A549 (cell line): ENCODE measurements around the gene DOC2A. TPM values are rescaled to one million over a fixed set of nuclear protein-coding genes. Genes with fewer than 3 reads are reported as not detected.

Experiments used
- ATAC-seq, 2 experiments: fragments of 200-7000 bp in 1 of 2; fragments of >200 bp in 1 of 2; cut with Nextera tagmentation in 1 of 2; cut with Tn5 transposase in 1 of 2; 3 replicates each; pipeline versions ENCODE4 v1.8.0 to v1.9.1; 2018 to 2020; ENCODE audit warnings: mild to moderate bottlenecking in 1 of 2, moderate library complexity in 1 of 2
- CTCF ChIA-PET: fragments of 300-600 bp; sonication (Branson Sonifier 250); formaldehyde crosslinking; extraction: SDS; loops from one replicate; lab custom pipeline; 2021; ENCODE audit warnings: antibody characterized with exemption, inconsistent platforms; lab: Yijun Ruan, JAX
- POLR2A ChIA-PET: fragments of 350-600 bp; formaldehyde crosslinking; extraction: SDS; loops from one replicate; lab custom pipeline; 2021; ENCODE audit warnings: antibody characterized with exemption, inconsistent platforms; lab: Yijun Ruan, JAX
- DNase-seq, 2 experiments: peaks; one replicate each; pipeline versions ENCODE4 v3.0.0 to v3.0.0-alpha.2; 2011 to 2016; ENCODE audit warnings: low read depth in 1 of 2, low spot score in 1 of 2
- FAIRE-seq: peaks from 2 replicates; lab custom pipeline; 2011; peaks lifted over from hg19 to GRCh38; lab: Jason Lieb, UNC
- H3K27ac ChIP-seq, 2 experiments: fragments of >200 bp; sonication (Bioruptor Twin); formaldehyde crosslinking; 3 replicates each; pipeline ENCODE4 v1.5.1; 2016 to 2017
- H3K4me1 ChIP-seq: fragments of >200 bp; sonication (Bioruptor Twin); formaldehyde crosslinking; 3 replicates; pipeline ENCODE4 v1.6.1; 2016
- H3K4me2 ChIP-seq: fragments of >200 bp; sonication (Bioruptor Twin); formaldehyde crosslinking; 3 replicates; pipeline ENCODE4 v1.6.1; 2016
- H3K4me3 ChIP-seq: fragments of >200 bp; sonication (Bioruptor Twin); formaldehyde crosslinking; 3 replicates; pipeline ENCODE4 v1.5.1; 2016
- H3K9me3 ChIP-seq: fragments of >200 bp; sonication (Bioruptor Twin); formaldehyde crosslinking; 3 replicates; pipeline ENCODE4 v1.6.1; 2016
- EHF ChIP-seq: fragments of 250-450 bp; sonication (Bioruptor Pico); IDR thresholded peaks from 2 replicates; pipeline ENCODE4 v1.5.0; 2020; ENCODE audit warnings: mild to moderate bottlenecking
- EHMT2 ChIP-seq: fragments of 200-600 bp; sonication (generic); IDR thresholded peaks from 2 replicates; pipeline ENCODE4 v1.6.1; 2016; ENCODE audit warnings: antibody characterized with exemption, low read depth, mild to moderate bottlenecking, moderate library complexity
- FOSL2 ChIP-seq, 2 experiments: fragments of 450-650 bp in 1 of 2; fragments of >200 bp in 1 of 2; sonication (Bioruptor Twin) in 1 of 2; formaldehyde crosslinking; IDR thresholded peaks; 2 replicates each; pipeline versions ENCODE4 v1.5.0 to v1.6.1; 2016 to 2020; ENCODE audit warnings: mild to moderate bottlenecking in 1 of 2, moderate library complexity in 1 of 2
- HOXB5 ChIP-seq: fragments of 250-450 bp; sonication (Bioruptor Pico); IDR thresholded peaks from 2 replicates; pipeline ENCODE4 v1.5.0; 2020; ENCODE audit warnings: mild to moderate bottlenecking, moderate library complexity
- JUN ChIP-seq, 2 experiments: fragments of >200 bp; sonication (Bioruptor Twin); formaldehyde crosslinking; IDR thresholded peaks; 2 replicates in 1 of 2; 3 replicates in 1 of 2; pipeline ENCODE4 v1.6.1; 2016 to 2017
- NPAS2 ChIP-seq: fragments of 250-450 bp; sonication (Bioruptor Pico); IDR thresholded peaks from 2 replicates; pipeline ENCODE4 v1.8.0; 2022; ENCODE audit warnings: mild to moderate bottlenecking, moderate library complexity, borderline replicate concordance
- PHF8 ChIP-seq: fragments of 200-600 bp; sonication (generic); IDR thresholded peaks from 2 replicates; pipeline ENCODE4 v1.6.1; 2016; ENCODE audit warnings: low read depth, mild to moderate bottlenecking, antibody characterized with exemption, moderate library complexity, borderline replicate concordance
- RAD21 ChIP-seq, 2 experiments: fragments of >200 bp in 1 of 2; sonication (Bioruptor Twin) in 1 of 2; formaldehyde crosslinking in 1 of 2; IDR thresholded peaks in 1 of 2; conservative IDR thresholded peaks in 1 of 2; 2 replicates in 1 of 2; 3 replicates in 1 of 2; pipeline ENCODE4 v1.6.1; 2012 to 2018; ENCODE audit warnings: inconsistent platforms in 1 of 2
- RARB ChIP-seq: fragments of 250-450 bp; sonication (Bioruptor Pico); IDR thresholded peaks from 2 replicates; pipeline ENCODE4 v1.8.0; 2021; ENCODE audit warnings: mild to moderate bottlenecking, moderate library complexity
- RCOR1 ChIP-seq: fragments of 150-350 bp; IDR thresholded peaks from 2 replicates; pipeline ENCODE4 v1.6.1; 2014; ENCODE audit warnings: antibody characterized with exemption, low read length, low read depth
- TP53 ChIP-seq: fragments of 250-450 bp; sonication (Bioruptor Pico); IDR thresholded peaks from 2 replicates; pipeline ENCODE4 v1.5.0; 2021; ENCODE audit warnings: mild to moderate bottlenecking, moderate library complexity
- ZSCAN20 ChIP-seq: fragments of 250-450 bp; sonication (Bioruptor Pico); IDR thresholded peaks from 2 replicates; pipeline ENCODE4 v1.8.0; 2022; ENCODE audit warnings: mild to moderate bottlenecking, moderate library complexity
- WGBS: methylation state at CpG from one replicate; pipeline ENCODE4 v1.1.6; 2017; ENCODE audit errors: missing lambda C conversion rate; 5-methylcytosine and 5-hydroxymethylcytosine counted together
- polyA plus RNA-seq, 4 experiments: library from polyadenylated mRNA; depleted of rRNA in 3 of 4; stranded (reverse); fragments of >200 nt; fragmentation: RNase III in 1 of 4; extraction: RNeasy Plus Mini Kit Qiagen cat#74134 plus additional on column Dnase treatment in 1 of 4; gene quantifications; 2 replicates in 3 of 4; 3 replicates in 1 of 4; pipeline ENCODE4 v1.2.3, GENCODE V29; 2011 to 2017
- TF ChIP-seq, protein P1 (sequence below): IDR thresholded peaks from 2 replicates; pipeline ENCODE4 v1.6.1; 2012

The DOC2A gene
- polyA plus RNA-seq, 2 of the 4 experiments (the other 2 are of a cell fraction): 2.5 to 5.5 TPM

DNA sequence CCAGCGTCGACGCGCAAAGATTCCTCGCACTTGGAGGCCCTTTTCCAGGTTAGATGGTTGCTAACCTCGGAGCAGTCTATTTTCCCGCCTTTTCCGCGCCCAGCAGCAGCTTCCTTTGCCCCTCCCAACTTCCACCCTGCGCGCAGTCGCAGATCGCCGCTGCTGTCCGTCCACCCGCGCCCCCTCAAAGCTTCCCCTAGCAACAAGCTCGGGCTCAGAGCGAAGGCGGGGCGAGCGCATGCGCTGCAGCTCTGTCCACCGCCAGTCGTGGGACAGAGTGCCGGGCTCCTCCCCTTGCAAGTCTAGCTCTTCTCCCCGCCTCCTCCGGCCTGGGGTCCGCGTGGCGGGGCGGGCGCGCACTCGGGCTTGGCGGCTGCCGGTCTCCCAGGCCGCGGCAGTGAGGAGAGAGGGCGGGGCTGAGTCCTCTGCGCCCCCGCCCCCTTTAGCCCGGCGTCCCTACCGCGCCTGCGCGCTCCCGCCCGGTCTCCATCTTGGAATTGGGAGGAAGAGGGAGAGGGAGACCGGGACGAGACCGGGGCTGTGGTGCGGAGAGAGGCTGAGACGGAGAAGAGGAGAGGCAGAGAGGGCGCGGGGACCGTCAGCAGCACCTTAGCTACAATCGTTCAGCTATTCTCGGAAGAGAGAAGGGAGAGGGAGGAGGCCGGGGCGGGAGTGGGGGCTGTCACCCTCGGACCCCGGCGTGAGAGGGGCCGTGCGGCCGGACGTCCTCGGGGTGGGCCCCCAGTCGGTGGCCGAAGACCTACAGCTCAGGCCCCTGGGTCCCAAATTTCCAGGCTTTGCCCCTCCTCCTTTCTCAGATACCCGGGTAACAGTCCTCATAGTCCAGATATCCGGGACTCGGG lies 37.2 kb downstream of the DOC2A start, which contains the start of gene TAOK2 (continued):
- TF ChIP-seq, protein P1, sequence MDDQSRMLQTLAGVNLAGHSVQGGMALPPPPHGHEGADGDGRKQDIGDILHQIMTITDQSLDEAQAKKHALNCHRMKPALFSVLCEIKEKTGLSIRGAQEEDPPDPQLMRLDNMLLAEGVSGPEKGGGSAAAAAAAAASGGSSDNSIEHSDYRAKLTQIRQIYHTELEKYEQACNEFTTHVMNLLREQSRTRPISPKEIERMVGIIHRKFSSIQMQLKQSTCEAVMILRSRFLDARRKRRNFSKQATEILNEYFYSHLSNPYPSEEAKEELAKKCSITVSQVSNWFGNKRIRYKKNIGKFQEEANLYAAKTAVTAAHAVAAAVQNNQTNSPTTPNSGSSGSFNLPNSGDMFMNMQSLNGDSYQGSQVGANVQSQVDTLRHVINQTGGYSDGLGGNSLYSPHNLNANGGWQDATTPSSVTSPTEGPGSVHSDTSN: 0 out of 2 replicates have a peak, but pooled peaks have one; percentile 61
- TF ChIP-seq FOSL2 (IDR thresholded peaks at IDR 0.05) (no peak), FOSL2 (CRISPR knock-in tag; IDR thresholded peaks at IDR 0.05) (no peak), RARB (no peak), RAD21 (conservative IDR thresholded peaks at IDR 0.05 in 1 of 2, IDR thresholded peaks at IDR 0.05 in 1 of 2) (peak in 1 of 2 experiments; percentile 16; a peak in 1 of 5 replicates)

DNA sequence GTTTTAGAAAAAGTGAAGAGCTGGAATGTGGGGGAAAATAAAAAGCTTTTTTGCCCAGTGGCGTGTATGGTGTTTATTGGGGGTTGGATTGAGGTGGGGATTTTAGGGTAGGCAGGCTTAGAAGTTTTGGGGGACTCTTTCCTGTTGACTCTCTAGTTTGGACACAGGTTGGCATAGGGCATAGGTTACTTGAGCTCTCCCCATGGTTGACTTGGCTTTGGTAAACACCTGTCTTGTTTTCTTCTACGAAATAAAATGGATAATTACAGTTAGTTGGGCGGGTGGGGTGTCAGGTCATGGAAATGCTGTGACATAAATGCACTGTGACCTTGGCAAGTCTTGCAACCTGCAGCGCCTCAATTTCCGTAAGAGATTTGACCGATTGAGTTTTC lies 37.8 kb downstream of the DOC2A start:
- DNase-seq (no peak), ATAC-seq (no peak), FAIRE-seq (no peak)
- H3K4me1 ChIP-seq: peaks cover 19% of the 10 kb centered on the region
- WGBS: 88% methylated on average over 6 of the region's 6 CpGs
- H3K4me2 ChIP-seq: no peak overlapping the region
- ChIA-PET POLR2A (interaction anchor here (0.9 to 2.0 kb wide), 13 partner anchors 10 to 162 kb away, joined by 3 to 27 read pairs (median 5); partner anchors contain the start of genes ASPHD1, HIRIP3, INO80E and KCTD13), CTCF (interaction anchor here (0.6 to 2.7 kb wide), 16 partner anchors 11 to 274 kb away, joined by 3 to 18 read pairs (median 4); partner anchors contain the start of genes C16orf92, KCTD13, TLCD3B and TMEM219)
- H3K9me3 ChIP-seq: peaks cover 4% of the 10 kb centered on the region; the same call in 1 of the 3 replicates
- H3K27ac ChIP-seq: peak overlapping the region; percentile 90 to 98; a peak in 5 of 6 replicates
- TF ChIP-seq TP53 (CRISPR knock-in tag) (no peak), JUN (IDR thresholded peaks at IDR 0.05) (no peak)
- no peak overlapping the region for H3K4me3 ChIP-seq

DNA sequence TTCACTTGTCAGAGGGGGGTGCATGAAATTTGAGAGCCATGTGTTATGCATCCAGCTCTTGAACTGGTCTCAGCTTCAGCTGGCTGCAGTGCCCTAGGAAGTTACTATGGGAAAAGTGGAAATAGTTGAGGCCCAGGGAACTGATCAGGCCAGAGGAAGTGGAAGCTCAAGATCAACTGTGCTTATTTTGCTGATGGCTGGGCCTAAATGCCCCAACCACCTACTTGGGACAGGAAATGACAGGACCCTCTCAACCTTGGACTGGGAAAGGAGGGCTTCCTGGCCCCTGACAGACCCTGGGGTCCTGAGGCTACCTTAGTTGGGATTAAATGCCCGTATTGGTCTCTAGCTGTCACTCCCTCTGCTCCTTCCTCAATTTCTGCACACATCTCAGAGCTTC lies 38.3 kb downstream of the DOC2A start:
- DNase-seq: no peak
- H3K4me1 ChIP-seq: peaks cover 19% of the 10 kb centered on the region
- peaks cover 4% of the 10 kb centered on the region; the same call in 1 of the 3 replicates for H3K9me3 ChIP-seq
- TF ChIP-seq TP53 (CRISPR knock-in tag): no peak
- no peak for TF ChIP-seq PHF8
- ChIA-PET POLR2A (interaction anchor here (0.6 to 2.0 kb wide), 8 partner anchors 11 to 161 kb away, joined by 3 to 27 read pairs (median 8); partner anchors contain the start of genes ASPHD1, KCTD13, SEZ6L2 and TMEM219), CTCF (interaction anchor here (0.6 to 2.7 kb wide), 11 partner anchors 11 to 157 kb away, joined by 3 to 18 read pairs (median 5); partner anchors contain the start of genes TLCD3B and TMEM219)
- no peak for ATAC-seq
- H3K27ac ChIP-seq: no peak overlapping the region
- WGBS: 100% methylated on average over 1 of the region's 1 CpG
- H3K4me2 ChIP-seq: no peak overlapping the region
- FAIRE-seq: no peak
- no peak overlapping the region for H3K4me3 ChIP-seq

DNA sequence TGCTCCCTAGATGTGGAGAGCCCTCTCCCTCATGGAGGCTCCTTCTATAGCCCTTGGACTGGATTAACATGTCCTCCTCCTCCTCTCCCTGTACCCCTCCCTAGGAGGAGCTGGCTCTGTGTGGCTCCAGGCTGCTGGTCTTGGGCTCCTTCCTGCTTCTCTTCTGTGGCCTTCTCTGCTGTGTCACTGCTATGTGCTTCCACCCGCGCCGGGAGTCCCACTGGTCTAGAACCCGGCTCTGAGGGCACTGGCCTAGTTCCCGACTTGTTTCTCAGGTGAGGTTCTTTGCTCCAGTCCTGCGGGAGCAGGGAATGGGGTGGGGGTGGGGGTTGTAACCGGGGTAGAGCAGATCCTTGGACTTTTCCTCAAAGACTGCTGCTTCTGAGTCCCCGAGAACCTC lies 39.5 kb downstream of the DOC2A start:
- no peak for FAIRE-seq
- Histone ChIP-seq H3K4me2 (no peak overlapping the region), H3K27ac (no peak overlapping the region), H3K9me3 (peaks cover 4% of the 10 kb centered on the region; the same call in 1 of the 3 replicates), H3K4me1 (peaks cover 16% of the 10 kb centered on the region), H3K4me3 (no peak overlapping the region)
- no peak for DNase-seq
- WGBS: 75% methylated on average over 8 of the region's 8 CpGs
- ChIA-PET POLR2A (interaction anchor here (0.6 to 1.5 kb wide), 2 partner anchors 10 to 46 kb away, joined by 3 to 4 read pairs; partner anchors contain the start of gene TMEM219), CTCF (interaction anchor here (1.3 to 1.5 kb wide), 2 partner anchors 10 to 44 kb away, joined by 3 to 6 read pairs; partner anchors contain the start of gene TMEM219)
- no peak for TF ChIP-seq EHF (CRISPR knock-in tag)
- TF ChIP-seq ZSCAN20 (CRISPR knock-in tag): no peak
- TF ChIP-seq PHF8: no peak
- no peak for TF ChIP-seq HOXB5 (CRISPR knock-in tag)
- TF ChIP-seq EHMT2: no peak
- no peak for TF ChIP-seq RCOR1
- no peak for TF ChIP-seq NPAS2 (CRISPR knock-in tag)
- ATAC-seq: no peak
